HepG2 (cell line): ENCODE measurements around the gene CYP4F22. TPM values are rescaled to one million over a fixed set of nuclear protein-coding genes. Genes with fewer than 3 reads are reported as not detected.

Experiments used
- ARID4A ChIP-seq: sonication (generic); formaldehyde crosslinking; IDR thresholded peaks from 2 replicates; pipeline ENCODE4 v1.5.0; 2020; ENCODE audit warnings: mild to moderate bottlenecking, missing genetic modification reagents, borderline replicate concordance
- FOXK1 ChIP-seq: sonication (generic); formaldehyde crosslinking; IDR thresholded peaks from 2 replicates; pipeline ENCODE4 v1.4.0; 2020; ENCODE audit warnings: low read depth, missing genetic modification reagents, borderline replicate concordance
- JUND ChIP-seq: sonication (generic); formaldehyde crosslinking; IDR thresholded peaks from 2 replicates; pipeline ENCODE4 v1.8.0; 2022; ENCODE audit warnings: mild to moderate bottlenecking, missing genetic modification reagents
- MTA1 ChIP-seq: sonication (generic); formaldehyde crosslinking; IDR thresholded peaks from 2 replicates; pipeline ENCODE4 v1.4.0; 2020; ENCODE audit warnings: missing genetic modification reagents, mild to moderate bottlenecking, borderline replicate concordance
- NFKBIZ ChIP-seq: IDR thresholded peaks from 2 replicates; pipeline ENCODE4 v1.6.1; 2018; ENCODE audit warnings: missing genetic modification reagents, missing compliant biosample characterization
- PTBP1 ChIP-seq: fragments of 200-400 bp; formaldehyde crosslinking; IDR thresholded peaks from 2 replicates; pipeline ENCODE4 v1.6.1; 2018; ENCODE audit warnings: low read length, low read depth; ENCODE audit not compliant: poor library complexity, severe bottlenecking
- SAP130 ChIP-seq: IDR thresholded peaks from 2 replicates; pipeline ENCODE4 v1.6.1; 2016; ENCODE audit warnings: low read depth
- THAP11 ChIP-seq: IDR thresholded peaks from 2 replicates; pipeline ENCODE4 v1.6.1; 2016; ENCODE audit warnings: missing biosample characterization, missing genetic modification reagents
- TOE1 ChIP-seq: sonication (generic); formaldehyde crosslinking; IDR thresholded peaks from 2 replicates; pipeline ENCODE4 v1.4.0; 2020; ENCODE audit warnings: mild to moderate bottlenecking, missing genetic modification reagents
- ZFAT ChIP-seq: sonication (generic); formaldehyde crosslinking; conservative IDR thresholded peaks from 2 replicates; pipeline ENCODE4 v1.8.1; 2023; ENCODE audit warnings: missing genetic modification reagents, inconsistent platforms
- ZNF34 ChIP-seq: sonication (generic); formaldehyde crosslinking; IDR thresholded peaks from 2 replicates; pipeline ENCODE4 v1.4.0; 2020; ENCODE audit warnings: mild to moderate bottlenecking, missing genetic modification reagents, borderline replicate concordance
- ZNF468 ChIP-seq: sonication (generic); formaldehyde crosslinking; IDR thresholded peaks from 2 replicates; pipeline ENCODE4 v1.8.0; 2022; ENCODE audit warnings: mild to moderate bottlenecking, moderate library complexity, missing genetic modification reagents
- ZNF567 ChIP-seq: sonication (generic); formaldehyde crosslinking; IDR thresholded peaks from 2 replicates; pipeline ENCODE4 v1.8.1; 2023; ENCODE audit warnings: mild to moderate bottlenecking, missing genetic modification reagents, borderline replicate concordance
- ZNF777 ChIP-seq: sonication (generic); formaldehyde crosslinking; IDR thresholded peaks from 2 replicates; pipeline ENCODE4 v1.4.0; 2020; ENCODE audit warnings: missing genetic modification reagents
- polyA plus RNA-seq, 8 experiments: library from polyadenylated mRNA; depleted of rRNA in 3 of 8; stranded (reverse) in 7 of 8; unstranded in 1 of 8; fragments of >200 nt; fragmentation: Illumina TruSeq in 4 of 8; extraction: Trizol in 4 of 8; gene quantifications; 2 replicates each; pipeline versions ENCODE4 v1.2.1 to v1.2.3, GENCODE V29; 2011 to 2016; ENCODE audit warnings: low read depth in 4 of 8, missing spikeins in 1 of 8, mixed read lengths in 1 of 8; ENCODE audit not compliant: insufficient read depth in 1 of 8
- total RNA-seq, 5 experiments: library from RNA; depleted of rRNA; stranded (reverse); fragments of >200 nt; fragmentation: Illumina TruSeq; extraction: Trizol; gene quantifications; 2 replicates each; pipeline ENCODE4 v1.2.3, GENCODE V29; 2016; ENCODE audit warnings: low read depth in 1 of 5
- TF ChIP-seq, protein P1 (sequence below): sonication (generic); formaldehyde crosslinking; IDR thresholded peaks from 2 replicates; pipeline ENCODE4 v1.5.0; 2020; ENCODE audit warnings: missing genetic modification reagents, mild to moderate bottlenecking, borderline replicate concordance
- TF ChIP-seq, protein P2 (sequence below): sonication (generic); formaldehyde crosslinking; IDR thresholded peaks from 2 replicates; pipeline ENCODE4 v1.4.0; 2020; ENCODE audit warnings: mild to moderate bottlenecking, missing genetic modification reagents

CYP4F22 gene
- total and polyA plus RNA-seq, 2 of the 13 experiments (the other 11 are each of a cell fraction or from before 2014, with no cell fraction given) = 0.05 TPM; not detected in 1

DNA sequence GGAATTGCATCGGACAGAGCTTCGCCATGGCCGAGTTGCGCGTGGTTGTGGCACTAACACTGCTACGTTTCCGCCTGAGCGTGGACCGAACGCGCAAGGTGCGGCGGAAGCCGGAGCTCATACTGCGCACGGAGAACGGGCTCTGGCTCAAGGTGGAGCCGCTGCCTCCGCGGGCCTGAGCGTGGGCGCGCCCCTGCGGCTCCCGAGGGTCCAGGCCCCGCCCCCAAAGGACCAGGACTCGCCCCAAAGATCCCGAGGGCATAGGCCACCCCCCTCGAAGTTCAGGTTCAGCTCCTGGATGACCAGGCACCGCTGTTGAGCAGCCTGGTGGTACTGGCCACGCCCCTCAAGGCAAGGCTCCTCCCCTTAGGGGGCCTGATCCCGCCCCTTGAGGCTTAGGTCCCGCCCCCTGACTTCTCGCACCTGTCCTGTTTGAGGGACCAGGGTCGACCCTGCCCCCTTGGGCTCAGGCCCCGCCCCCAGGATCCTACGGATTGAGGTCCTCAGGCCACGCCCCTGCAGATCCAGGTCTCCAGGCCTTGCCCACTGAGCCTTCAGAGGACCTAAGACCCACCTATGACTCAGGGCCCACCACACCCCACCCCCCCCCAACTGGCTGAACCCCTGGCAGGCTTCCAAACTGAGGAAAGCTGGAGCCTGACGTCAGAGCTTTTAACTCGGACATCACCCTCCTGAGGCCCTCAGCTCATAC lies 43.1 kb downstream of the CYP4F22 start (continued):
- no peak for TF ChIP-seq ZFAT
- no peak for TF ChIP-seq NFKBIZ
- no peak for TF ChIP-seq ZNF567
- no peak for TF ChIP-seq PTBP1
- TF ChIP-seq THAP11 (CRISPR knock-in tag) = no peak
- TF ChIP-seq, protein P1, sequence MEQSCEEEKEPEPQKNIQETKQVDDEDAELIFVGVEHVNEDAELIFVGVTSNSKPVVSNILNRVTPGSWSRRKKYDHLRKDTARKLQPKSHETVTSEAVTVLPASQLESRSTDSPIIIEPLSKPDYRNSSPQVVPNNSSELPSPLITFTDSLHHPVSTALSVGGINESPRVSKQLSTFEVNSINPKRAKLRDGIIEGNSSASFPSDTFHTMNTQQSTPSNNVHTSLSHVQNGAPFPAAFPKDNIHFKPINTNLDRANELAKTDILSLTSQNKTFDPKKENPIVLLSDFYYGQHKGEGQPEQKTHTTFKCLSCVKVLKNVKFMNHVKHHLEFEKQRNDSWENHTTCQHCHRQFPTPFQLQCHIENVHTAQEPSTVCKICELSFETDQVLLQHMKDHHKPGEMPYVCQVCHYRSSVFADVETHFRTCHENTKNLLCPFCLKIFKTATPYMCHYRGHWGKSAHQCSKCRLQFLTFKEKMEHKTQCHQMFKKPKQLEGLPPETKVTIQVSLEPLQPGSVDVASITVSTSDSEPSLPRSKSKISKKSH (CRISPR knock-in tag) = no peak
- peak; percentile 16; the same call in 1 of the 2 replicates for TF ChIP-seq SAP130
- no peak for TF ChIP-seq ZNF468 (CRISPR knock-in tag)
- peak; percentile 17; the same call in 1 of the 2 replicates for TF ChIP-seq MTA1 (CRISPR knock-in tag)
- TF ChIP-seq, protein P2, sequence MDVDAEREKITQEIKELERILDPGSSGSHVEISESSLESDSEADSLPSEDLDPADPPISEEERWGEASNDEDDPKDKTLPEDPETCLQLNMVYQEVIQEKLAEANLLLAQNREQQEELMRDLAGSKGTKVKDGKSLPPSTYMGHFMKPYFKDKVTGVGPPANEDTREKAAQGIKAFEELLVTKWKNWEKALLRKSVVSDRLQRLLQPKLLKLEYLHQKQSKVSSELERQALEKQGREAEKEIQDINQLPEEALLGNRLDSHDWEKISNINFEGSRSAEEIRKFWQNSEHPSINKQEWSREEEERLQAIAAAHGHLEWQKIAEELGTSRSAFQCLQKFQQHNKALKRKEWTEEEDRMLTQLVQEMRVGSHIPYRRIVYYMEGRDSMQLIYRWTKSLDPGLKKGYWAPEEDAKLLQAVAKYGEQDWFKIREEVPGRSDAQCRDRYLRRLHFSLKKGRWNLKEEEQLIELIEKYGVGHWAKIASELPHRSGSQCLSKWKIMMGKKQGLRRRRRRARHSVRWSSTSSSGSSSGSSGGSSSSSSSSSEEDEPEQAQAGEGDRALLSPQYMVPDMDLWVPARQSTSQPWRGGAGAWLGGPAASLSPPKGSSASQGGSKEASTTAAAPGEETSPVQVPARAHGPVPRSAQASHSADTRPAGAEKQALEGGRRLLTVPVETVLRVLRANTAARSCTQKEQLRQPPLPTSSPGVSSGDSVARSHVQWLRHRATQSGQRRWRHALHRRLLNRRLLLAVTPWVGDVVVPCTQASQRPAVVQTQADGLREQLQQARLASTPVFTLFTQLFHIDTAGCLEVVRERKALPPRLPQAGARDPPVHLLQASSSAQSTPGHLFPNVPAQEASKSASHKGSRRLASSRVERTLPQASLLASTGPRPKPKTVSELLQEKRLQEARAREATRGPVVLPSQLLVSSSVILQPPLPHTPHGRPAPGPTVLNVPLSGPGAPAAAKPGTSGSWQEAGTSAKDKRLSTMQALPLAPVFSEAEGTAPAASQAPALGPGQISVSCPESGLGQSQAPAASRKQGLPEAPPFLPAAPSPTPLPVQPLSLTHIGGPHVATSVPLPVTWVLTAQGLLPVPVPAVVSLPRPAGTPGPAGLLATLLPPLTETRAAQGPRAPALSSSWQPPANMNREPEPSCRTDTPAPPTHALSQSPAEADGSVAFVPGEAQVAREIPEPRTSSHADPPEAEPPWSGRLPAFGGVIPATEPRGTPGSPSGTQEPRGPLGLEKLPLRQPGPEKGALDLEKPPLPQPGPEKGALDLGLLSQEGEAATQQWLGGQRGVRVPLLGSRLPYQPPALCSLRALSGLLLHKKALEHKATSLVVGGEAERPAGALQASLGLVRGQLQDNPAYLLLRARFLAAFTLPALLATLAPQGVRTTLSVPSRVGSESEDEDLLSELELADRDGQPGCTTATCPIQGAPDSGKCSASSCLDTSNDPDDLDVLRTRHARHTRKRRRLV (CRISPR knock-in tag) = no peak
- TF ChIP-seq FOXK1 (CRISPR knock-in tag) = no peak
- no peak for TF ChIP-seq JUND
- TF ChIP-seq ZNF34 = no peak
- TF ChIP-seq ARID4A (CRISPR knock-in tag) = no peak; the same call in 1 of the 2 replicates
- no peak for TF ChIP-seq ZNF777
- no peak for TF ChIP-seq TOE1 (CRISPR knock-in tag)
